ENCODE data around the gene ABCB6.

Gene ABCB6

DNA sequence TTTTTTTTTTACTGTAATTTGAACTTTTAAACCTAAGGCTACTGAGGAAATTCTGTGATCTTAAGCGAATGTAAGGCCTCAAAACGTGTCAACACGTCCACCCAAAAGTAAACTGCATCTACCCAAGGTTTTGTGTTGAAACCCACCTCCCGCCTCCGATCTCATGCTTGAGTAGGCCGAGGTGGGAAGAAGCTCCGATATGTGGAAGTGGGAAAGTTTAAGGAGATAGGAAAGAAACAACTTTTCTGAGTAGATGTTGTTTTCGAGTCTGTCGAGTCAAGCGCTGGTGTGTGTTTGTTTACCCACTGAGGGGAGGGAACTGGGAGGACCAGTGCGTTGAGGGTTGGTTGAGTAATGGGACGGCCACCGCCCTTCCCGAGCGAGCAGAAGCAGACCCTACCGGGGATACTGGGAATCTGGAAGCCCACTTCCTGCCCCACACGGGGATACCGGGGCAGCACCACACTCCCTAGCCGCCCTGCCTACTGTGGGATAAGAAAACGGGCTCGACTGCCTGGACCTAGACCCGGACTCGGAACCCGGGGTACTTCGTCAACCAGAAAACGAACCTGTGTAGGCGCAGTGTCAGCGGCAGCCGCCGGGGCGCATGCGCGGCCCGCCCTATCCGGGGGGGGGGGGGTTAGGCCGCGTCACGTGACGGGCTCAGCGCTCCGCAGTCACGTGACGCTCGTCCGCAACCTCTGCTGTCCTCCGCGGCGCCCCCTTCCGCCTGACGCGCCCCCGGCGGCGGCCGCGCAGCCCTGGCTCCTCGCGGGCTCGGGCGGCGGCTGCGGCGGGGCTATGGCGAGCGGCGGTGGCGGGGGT is 41.0 kb downstream of the ABCB6 start, which contains the start of gene RETREG2:
Gene RETREG2, plus strand, starts transcription at position 724 of the 825 bp plus-strand sequence. Its CDS starts 78 bp downstream, at position 802.
- Histone ChIP-seq H2BK12ac (ENCODE audit: low read length in 2 of 2) (peak within 1 kb of the TSS in 1 of 2 experiments; percentile 97), H4K8ac (ENCODE audit: low read length) (peak within 1 kb of the TSS; percentile 97), H3K9ac (ENCODE audit: low read length) (peak within 1 kb of the TSS; percentile 99), H3K18ac (ENCODE audit: low read depth in 1 of 2, low read length in 2 of 2) (peak within 1 kb of the TSS; percentile 95 to 100), H3K4ac (ENCODE audit: low read depth in 1 of 2, low read length in 2 of 2) (peak within 1 kb of the TSS; percentile 91 to 96), H3K79me1 (replicated peaks; ENCODE audit: low read length, poor library complexity, severe bottlenecking) (peaks cover 34% of the 10 kb centered on the region), H3K9me3 (ENCODE audit: control insufficient read depth, low read length) (no peaks in the 10 kb centered on the region), H3K4me3 (ENCODE audit: insufficient read depth in 1 of 2, low read depth in 1 of 2, low read length in 2 of 2) (peak within 1 kb of the TSS; percentile 99), H2AFZ (ENCODE audit: low read depth, low read length) (peak within 1 kb of the TSS; percentile 85), H2BK15ac (ENCODE audit: low read depth, poor library complexity, severe bottlenecking) (peak within 1 kb of the TSS; percentile 76), H3K23ac (ENCODE audit: low read length in 2 of 2) (peak within 1 kb of the TSS in 1 of 2 experiments; percentile 98), H3K4me2 (ENCODE audit: low read length, poor library complexity, severe bottlenecking) (peak within 1 kb of the TSS; percentile 94), H3K27me3 (ENCODE audit: control insufficient read depth in 1 of 2, insufficient read depth in 1 of 2, low read length in 2 of 2) (no peaks in the 10 kb centered on the region), H2BK120ac (ENCODE audit: low read depth, low read length) (peak within 1 kb of the TSS; percentile 91), H3K27ac (ENCODE audit: low read length, poor library complexity, severe bottlenecking) (peak within 1 kb of the TSS; percentile 98), H2AK5ac (ENCODE audit: low read length, severe bottlenecking) (no peak within 1 kb of the TSS), H3K36me3 (ENCODE audit: control insufficient read depth in 1 of 2, insufficient read depth in 2 of 2, low read depth in 1 of 2, low read length in 2 of 2) (peaks cover 46 to 60% of the 10 kb centered on the region in 2 experiments), H3K4me1 (ENCODE audit: control insufficient read depth, insufficient read depth, low read depth, low read length) (peaks cover 20% of the 10 kb centered on the region), H2BK5ac (ENCODE audit: low read depth, low read length, poor library complexity, severe bottlenecking) (peak within 1 kb of the TSS; percentile 85), H4K91ac (ENCODE audit: low read length) (peak within 1 kb of the TSS; percentile 96), H3K14ac (ENCODE audit: low read length in 2 of 2) (peak within 1 kb of the TSS in 1 of 2 experiments; percentile 100)
- under 1% methylated on average over 49 of the region's 67 CpGs for WGBS
- DNase-seq: peak; percentile 96

DNA sequence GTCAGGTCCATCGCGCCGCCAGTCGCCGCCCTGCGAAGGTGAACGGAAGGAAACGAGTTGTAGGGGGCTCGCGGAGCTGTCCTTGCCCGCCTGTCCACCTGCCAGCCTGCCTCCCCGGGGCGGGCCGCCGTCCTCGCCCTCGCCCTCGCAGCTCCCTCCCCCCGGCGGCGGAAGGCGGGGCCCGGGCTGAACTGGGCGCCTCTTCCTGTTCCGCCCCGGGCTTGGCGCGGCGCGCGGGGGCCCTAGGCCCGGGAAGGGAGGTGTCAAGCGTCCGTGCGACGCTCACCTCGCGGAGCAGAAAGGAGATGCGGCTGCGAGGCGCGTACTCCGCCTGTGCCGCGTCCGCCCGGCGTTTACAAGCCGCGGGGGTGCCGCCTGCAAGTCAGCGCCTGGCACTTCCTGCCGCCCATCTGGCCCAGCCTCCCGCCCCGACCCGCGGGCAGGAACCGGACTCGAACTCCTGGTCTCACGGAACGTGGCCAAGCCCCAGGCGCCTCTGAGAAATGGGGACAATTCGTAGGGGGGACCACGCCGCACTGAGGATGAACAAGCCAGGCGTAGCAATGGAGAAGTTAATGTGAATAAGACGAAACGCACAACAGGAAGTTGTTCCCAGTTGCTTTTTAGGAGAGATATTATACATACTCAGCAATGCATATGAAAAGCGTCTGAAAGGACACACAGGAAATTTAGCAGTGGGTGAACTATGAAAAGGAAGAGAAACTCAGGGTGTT is 41.8 kb downstream of the ABCB6 start, which contains the start of gene CNPPD1:
Gene CNPPD1, minus strand, starts transcription at position 108 of the 734 bp plus-strand sequence. Its CDS starts 97 bp downstream, at position 11.
- H3K4me2 ChIP-seq (ENCODE audit: low read length, poor library complexity, severe bottlenecking): peak within 1 kb of the TSS; percentile 94
- H4K91ac ChIP-seq (ENCODE audit: low read length): peak within 1 kb of the TSS; percentile 96
- no peak within 1 kb of the TSS for H2AK5ac ChIP-seq (ENCODE audit: low read length, severe bottlenecking)
- H3K9me3 ChIP-seq (ENCODE audit: control insufficient read depth, low read length): no peaks in the 10 kb centered on the region
- H2BK12ac ChIP-seq (ENCODE audit: low read length in 2 of 2): peak within 1 kb of the TSS in 1 of 2 experiments; percentile 73
- H2BK15ac ChIP-seq (ENCODE audit: low read depth, poor library complexity, severe bottlenecking): peak within 1 kb of the TSS; percentile 76
- peaks cover 46 to 60% of the 10 kb centered on the region in 2 experiments for H3K36me3 ChIP-seq (ENCODE audit: control insufficient read depth in 1 of 2, insufficient read depth in 2 of 2, low read depth in 1 of 2, low read length in 2 of 2)
- H3K4ac ChIP-seq (ENCODE audit: low read depth in 1 of 2, low read length in 2 of 2): peak within 1 kb of the TSS; percentile 62 to 96
- H3K14ac ChIP-seq (ENCODE audit: low read length in 2 of 2): peak within 1 kb of the TSS in 1 of 2 experiments; percentile 99
- DNase-seq: peak; percentile 84
- H2AFZ ChIP-seq (ENCODE audit: low read depth, low read length): peak within 1 kb of the TSS; percentile 85
- H3K23ac ChIP-seq (ENCODE audit: low read length in 2 of 2): peak within 1 kb of the TSS in 1 of 2 experiments; percentile 86
- H4K8ac ChIP-seq (ENCODE audit: low read length): peak within 1 kb of the TSS; percentile 97
- H3K4me3 ChIP-seq (ENCODE audit: insufficient read depth in 1 of 2, low read depth in 1 of 2, low read length in 2 of 2): peak within 1 kb of the TSS; percentile 66 to 92
- peak within 1 kb of the TSS; percentile 98 for H3K27ac ChIP-seq (ENCODE audit: low read length, poor library complexity, severe bottlenecking)
- under 1% methylated on average over 61 of the region's 69 CpGs for WGBS
- no peaks in the 10 kb centered on the region for H3K27me3 ChIP-seq (ENCODE audit: control insufficient read depth in 1 of 2, insufficient read depth in 1 of 2, low read length in 2 of 2)
- peak within 1 kb of the TSS; percentile 91 for H2BK120ac ChIP-seq (ENCODE audit: low read depth, low read length)
- peaks cover 18% of the 10 kb centered on the region for H3K4me1 ChIP-seq (ENCODE audit: control insufficient read depth, insufficient read depth, low read depth, low read length)
- H3K79me1 ChIP-seq (replicated peaks; ENCODE audit: low read length, poor library complexity, severe bottlenecking): peaks cover 29% of the 10 kb centered on the region
- peak within 1 kb of the TSS; percentile 85 for H2BK5ac ChIP-seq (ENCODE audit: low read depth, low read length, poor library complexity, severe bottlenecking)
- H3K18ac ChIP-seq (ENCODE audit: low read depth in 1 of 2, low read length in 2 of 2): peak within 1 kb of the TSS; percentile 94 to 99
- peak within 1 kb of the TSS; percentile 99 for H3K9ac ChIP-seq (ENCODE audit: low read length)

DNA sequence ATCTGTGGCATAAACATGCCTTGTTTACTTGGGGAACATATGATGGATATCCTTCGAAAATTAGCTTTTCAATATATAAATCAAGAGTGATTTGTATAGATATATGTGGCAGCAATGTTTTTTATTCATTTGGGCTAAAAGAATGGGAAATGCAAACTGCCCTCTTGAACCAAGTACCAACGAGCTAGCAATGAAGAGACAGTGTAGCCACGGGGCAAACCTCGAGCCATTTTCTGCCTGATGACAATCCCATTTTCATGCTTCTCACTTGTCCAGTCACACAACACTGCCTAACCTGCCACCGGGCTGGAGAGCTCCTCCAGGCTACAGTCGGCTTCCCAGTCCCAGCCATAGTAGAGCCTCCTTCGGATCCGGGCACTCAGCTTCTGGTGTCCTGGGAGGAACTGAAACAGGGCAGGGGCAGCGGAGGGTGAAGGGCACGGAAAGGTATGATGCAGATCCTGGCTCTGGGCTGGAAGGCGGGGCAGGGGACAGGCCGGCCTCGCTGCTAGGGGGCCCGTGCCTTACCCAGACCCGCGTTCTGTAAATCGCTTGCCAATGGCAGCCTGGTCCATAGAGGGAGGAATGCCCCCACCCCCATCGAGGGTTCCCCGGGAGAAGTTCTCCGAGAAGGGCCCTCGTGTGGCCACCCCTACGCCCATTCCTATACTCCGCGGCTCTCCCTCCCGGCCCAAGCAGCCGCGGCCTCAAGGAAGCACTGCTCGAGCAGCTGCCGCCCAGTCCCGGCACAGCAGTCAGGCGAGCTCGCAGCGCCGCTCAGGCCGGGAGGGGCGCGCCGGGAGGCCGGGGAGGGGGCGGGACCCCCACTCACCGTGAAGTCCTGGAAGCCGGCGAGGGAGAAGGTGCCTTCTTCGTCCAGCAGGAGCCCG is 42.6 kb downstream of the ABCB6 start:
- peak overlapping the region; percentile 2 for H2AFZ ChIP-seq (ENCODE audit: low read depth, low read length)
- H2BK120ac ChIP-seq (ENCODE audit: low read depth, low read length): no peak overlapping the region
- peak overlapping the region; percentile 1 to 9 for H3K4ac ChIP-seq (ENCODE audit: low read depth in 1 of 2, low read length in 2 of 2)
- peak overlapping the region; percentile 11 for H4K91ac ChIP-seq (ENCODE audit: low read length)
- DNase-seq: peak; percentile 62
- peak overlapping the region in 1 of 2 experiments; percentile 57 for H2BK12ac ChIP-seq (ENCODE audit: low read length in 2 of 2)
- no peak overlapping the region for H2AK5ac ChIP-seq (ENCODE audit: low read length, severe bottlenecking)
- peaks cover 43 to 58% of the 10 kb centered on the region in 2 experiments for H3K36me3 ChIP-seq (ENCODE audit: control insufficient read depth in 1 of 2, insufficient read depth in 2 of 2, low read depth in 1 of 2, low read length in 2 of 2)
- H3K27me3 ChIP-seq (ENCODE audit: control insufficient read depth in 1 of 2, insufficient read depth in 1 of 2, low read length in 2 of 2): no peaks in the 10 kb centered on the region
- peak overlapping the region; percentile 94 for H3K4me2 ChIP-seq (ENCODE audit: low read length, poor library complexity, severe bottlenecking)
- H3K4me1 ChIP-seq (ENCODE audit: control insufficient read depth, insufficient read depth, low read depth, low read length): peaks cover 18% of the 10 kb centered on the region
- peak overlapping the region in 1 of 2 experiments; percentile 58 for H3K14ac ChIP-seq (ENCODE audit: low read length in 2 of 2)
- no peaks in the 10 kb centered on the region for H3K9me3 ChIP-seq (ENCODE audit: control insufficient read depth, low read length)
- H3K27ac ChIP-seq (ENCODE audit: low read length, poor library complexity, severe bottlenecking): peak overlapping the region; percentile 55
- peak overlapping the region in 1 of 2 experiments; percentile 67 for H3K23ac ChIP-seq (ENCODE audit: low read length in 2 of 2)
- H3K4me3 ChIP-seq (ENCODE audit: insufficient read depth in 1 of 2, low read depth in 1 of 2, low read length in 2 of 2): peak overlapping the region; percentile 64 to 92
- peak overlapping the region; percentile 45 for H4K8ac ChIP-seq (ENCODE audit: low read length)
- H3K9ac ChIP-seq (ENCODE audit: low read length): peak overlapping the region; percentile 99
- H3K79me1 ChIP-seq (replicated peaks; ENCODE audit: low read length, poor library complexity, severe bottlenecking): peaks cover 22% of the 10 kb centered on the region
- H2BK15ac ChIP-seq (ENCODE audit: low read depth, poor library complexity, severe bottlenecking): peak overlapping the region; percentile 75
- peak overlapping the region; percentile 1 for H2BK5ac ChIP-seq (ENCODE audit: low read depth, low read length, poor library complexity, severe bottlenecking)
- peak overlapping the region; percentile 73 to 95 for H3K18ac ChIP-seq (ENCODE audit: low read depth in 1 of 2, low read length in 2 of 2)
- WGBS: under 1% methylated on average over 29 of the region's 45 CpGs

Measured in mesenchymal stem cell (in vitro differentiated cells and primary cell).